ENCODE data around the gene SKIC2. TPM values are rescaled to one million over a fixed set of nuclear protein-coding genes. Genes with fewer than 3 reads are reported as not detected.
A peak's percentile ranks its signal among the peaks of the same experiment; 100 is the strongest.

Gene SKIC2
- total and polyA plus RNA-seq, 10 of the 15 experiments (the other 5 are each of a cell fraction or from before 2014, with no cell fraction given) = 3.3 to 79.2 (median 32.5) TPM

DNA sequence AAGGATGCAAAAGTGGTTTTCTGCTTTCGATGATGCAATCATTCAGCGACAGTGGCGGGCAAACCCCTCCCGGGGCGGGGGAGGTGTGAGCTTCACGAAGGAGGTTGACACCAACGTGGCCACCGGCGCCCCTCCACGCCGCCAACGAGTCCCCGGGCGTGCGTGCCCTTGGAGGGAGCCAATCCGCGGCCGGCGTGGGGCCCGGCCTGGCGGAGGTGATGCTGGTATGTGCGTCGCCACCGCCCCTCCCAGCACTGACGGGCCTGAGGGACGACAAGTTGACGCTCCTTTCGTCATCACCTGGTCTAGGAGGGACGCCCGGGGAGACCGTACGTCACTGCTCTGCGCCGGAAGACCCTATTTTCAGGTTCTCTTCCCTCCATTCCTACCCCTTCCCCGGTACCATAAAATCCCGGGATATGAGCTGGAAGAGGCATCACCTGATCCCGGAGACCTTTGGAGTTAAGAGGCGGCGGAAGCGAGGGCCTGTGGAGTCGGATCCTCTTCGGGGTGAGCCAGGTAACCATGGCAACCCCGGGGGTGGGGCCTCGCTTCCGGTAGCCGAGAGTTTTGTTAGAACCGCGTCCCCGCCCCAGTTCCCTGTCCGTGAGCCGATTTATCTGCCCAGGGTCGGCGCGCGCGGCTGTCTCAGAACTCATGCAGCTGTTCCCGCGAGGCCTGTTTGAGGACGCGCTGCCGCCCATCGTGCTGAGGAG is 13.2 kb downstream of the SKIC2 start, which contains the start of gene DXO (continued):
- TF ChIP-seq RCOR1 (conservative IDR thresholded peaks at IDR 0.05; ENCODE audit: low read depth, low read length) (no peak), RB1 (IDR thresholded peaks at IDR 0.05; ENCODE audit: borderline replicate concordance) (peak; percentile 84; the same call in 1 of the 2 replicates), SP1 (IDR thresholded peaks at IDR 0.05; ENCODE audit: low read depth, low read length) (peak; percentile 74), POLR2AphosphoS5 (IDR thresholded peaks at IDR 0.05; ENCODE audit: low read length) (peak; percentile 53; the same call in 1 of the 2 replicates), TCF3 (IDR thresholded peaks at IDR 0.05; ENCODE audit: borderline replicate concordance, insufficient read depth, low read depth, low read length) (0 out of 2 replicates have a peak, but pooled peaks have one; percentile 26), POLR2A (IDR thresholded peaks at IDR 0.05; ENCODE audit: low read depth, low read length) (peak; percentile 83), IKZF2 (IDR thresholded peaks at IDR 0.05) (peak; percentile 86 to 89), RAD21 (IDR thresholded peaks at IDR 0.05; ENCODE audit: insufficient read depth, low read depth, low read length) (no peak), ETV6 (conservative IDR thresholded peaks at IDR 0.05 in 1 of 2, IDR thresholded peaks at IDR 0.05 in 1 of 2; ENCODE audit: borderline replicate concordance in 1 of 2, low read depth in 1 of 2) (0 out of 4 replicates have a peak, but pooled peaks of 1 of the 2 experiments have one; percentile 14), GATAD2B (conservative IDR thresholded peaks at IDR 0.05; ENCODE audit: low read depth) (peak; percentile 20; the same call in 1 of the 2 replicates), ATF7 (IDR thresholded peaks at IDR 0.05; ENCODE audit: low read depth) (no peak; the same call in 1 of the 2 replicates), NBN (IDR thresholded peaks at IDR 0.05) (peak; percentile 100), TAF1 (IDR thresholded peaks at IDR 0.05; ENCODE audit: borderline replicate concordance, low read depth, low read length) (0 out of 2 replicates have a peak, but pooled peaks have one; percentile 30), ZNF207 (IDR thresholded peaks at IDR 0.05; ENCODE audit: borderline replicate concordance) (peak; percentile 70; the same call in 1 of the 2 replicates), ZBED1 (IDR thresholded peaks at IDR 0.05; ENCODE audit: borderline replicate concordance) (peak; percentile 17; the same call in 1 of the 2 replicates), HCFC1 (IDR thresholded peaks at IDR 0.05; ENCODE audit: low read length) (peak; percentile 65), CBX3 (IDR thresholded peaks at IDR 0.05; ENCODE audit: borderline replicate concordance, low read depth) (no peak), JUND (IDR thresholded peaks at IDR 0.05; ENCODE audit: low read depth, low read length) (no peak), HDAC6 (IDR thresholded peaks at IDR 0.05; ENCODE audit: unreplicated experiment) (no peak), ZNF24 (IDR thresholded peaks at IDR 0.05) (0 out of 2 replicates have a peak, but pooled peaks have one; percentile 11), PML (IDR thresholded peaks at IDR 0.05; ENCODE audit: low read length) (no peak)
- TF ChIP-seq, protein P1, sequence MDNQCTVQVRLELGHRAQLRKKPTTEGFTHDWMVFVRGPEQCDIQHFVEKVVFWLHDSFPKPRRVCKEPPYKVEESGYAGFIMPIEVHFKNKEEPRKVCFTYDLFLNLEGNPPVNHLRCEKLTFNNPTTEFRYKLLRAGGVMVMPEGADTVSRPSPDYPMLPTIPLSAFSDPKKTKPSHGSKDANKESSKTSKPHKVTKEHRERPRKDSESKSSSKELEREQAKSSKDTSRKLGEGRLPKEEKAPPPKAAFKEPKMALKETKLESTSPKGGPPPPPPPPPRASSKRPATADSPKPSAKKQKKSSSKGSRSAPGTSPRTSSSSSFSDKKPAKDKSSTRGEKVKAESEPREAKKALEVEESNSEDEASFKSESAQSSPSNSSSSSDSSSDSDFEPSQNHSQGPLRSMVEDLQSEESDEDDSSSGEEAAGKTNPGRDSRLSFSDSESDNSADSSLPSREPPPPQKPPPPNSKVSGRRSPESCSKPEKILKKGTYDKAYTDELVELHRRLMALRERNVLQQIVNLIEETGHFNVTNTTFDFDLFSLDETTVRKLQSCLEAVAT (IDR thresholded peaks at IDR 0.05) = no peak; the same call in none of the 2 replicates
- TF ChIP-seq, protein P2, sequence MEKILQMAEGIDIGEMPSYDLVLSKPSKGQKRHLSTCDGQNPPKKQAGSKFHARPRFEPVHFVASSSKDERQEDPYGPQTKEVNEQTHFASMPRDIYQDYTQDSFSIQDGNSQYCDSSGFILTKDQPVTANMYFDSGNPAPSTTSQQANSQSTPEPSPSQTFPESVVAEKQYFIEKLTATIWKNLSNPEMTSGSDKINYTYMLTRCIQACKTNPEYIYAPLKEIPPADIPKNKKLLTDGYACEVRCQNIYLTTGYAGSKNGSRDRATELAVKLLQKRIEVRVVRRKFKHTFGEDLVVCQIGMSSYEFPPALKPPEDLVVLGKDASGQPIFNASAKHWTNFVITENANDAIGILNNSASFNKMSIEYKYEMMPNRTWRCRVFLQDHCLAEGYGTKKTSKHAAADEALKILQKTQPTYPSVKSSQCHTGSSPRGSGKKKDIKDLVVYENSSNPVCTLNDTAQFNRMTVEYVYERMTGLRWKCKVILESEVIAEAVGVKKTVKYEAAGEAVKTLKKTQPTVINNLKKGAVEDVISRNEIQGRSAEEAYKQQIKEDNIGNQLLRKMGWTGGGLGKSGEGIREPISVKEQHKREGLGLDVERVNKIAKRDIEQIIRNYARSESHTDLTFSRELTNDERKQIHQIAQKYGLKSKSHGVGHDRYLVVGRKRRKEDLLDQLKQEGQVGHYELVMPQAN (conservative IDR thresholded peaks at IDR 0.05) = peak; percentile 93
- TF ChIP-seq, protein P3, sequence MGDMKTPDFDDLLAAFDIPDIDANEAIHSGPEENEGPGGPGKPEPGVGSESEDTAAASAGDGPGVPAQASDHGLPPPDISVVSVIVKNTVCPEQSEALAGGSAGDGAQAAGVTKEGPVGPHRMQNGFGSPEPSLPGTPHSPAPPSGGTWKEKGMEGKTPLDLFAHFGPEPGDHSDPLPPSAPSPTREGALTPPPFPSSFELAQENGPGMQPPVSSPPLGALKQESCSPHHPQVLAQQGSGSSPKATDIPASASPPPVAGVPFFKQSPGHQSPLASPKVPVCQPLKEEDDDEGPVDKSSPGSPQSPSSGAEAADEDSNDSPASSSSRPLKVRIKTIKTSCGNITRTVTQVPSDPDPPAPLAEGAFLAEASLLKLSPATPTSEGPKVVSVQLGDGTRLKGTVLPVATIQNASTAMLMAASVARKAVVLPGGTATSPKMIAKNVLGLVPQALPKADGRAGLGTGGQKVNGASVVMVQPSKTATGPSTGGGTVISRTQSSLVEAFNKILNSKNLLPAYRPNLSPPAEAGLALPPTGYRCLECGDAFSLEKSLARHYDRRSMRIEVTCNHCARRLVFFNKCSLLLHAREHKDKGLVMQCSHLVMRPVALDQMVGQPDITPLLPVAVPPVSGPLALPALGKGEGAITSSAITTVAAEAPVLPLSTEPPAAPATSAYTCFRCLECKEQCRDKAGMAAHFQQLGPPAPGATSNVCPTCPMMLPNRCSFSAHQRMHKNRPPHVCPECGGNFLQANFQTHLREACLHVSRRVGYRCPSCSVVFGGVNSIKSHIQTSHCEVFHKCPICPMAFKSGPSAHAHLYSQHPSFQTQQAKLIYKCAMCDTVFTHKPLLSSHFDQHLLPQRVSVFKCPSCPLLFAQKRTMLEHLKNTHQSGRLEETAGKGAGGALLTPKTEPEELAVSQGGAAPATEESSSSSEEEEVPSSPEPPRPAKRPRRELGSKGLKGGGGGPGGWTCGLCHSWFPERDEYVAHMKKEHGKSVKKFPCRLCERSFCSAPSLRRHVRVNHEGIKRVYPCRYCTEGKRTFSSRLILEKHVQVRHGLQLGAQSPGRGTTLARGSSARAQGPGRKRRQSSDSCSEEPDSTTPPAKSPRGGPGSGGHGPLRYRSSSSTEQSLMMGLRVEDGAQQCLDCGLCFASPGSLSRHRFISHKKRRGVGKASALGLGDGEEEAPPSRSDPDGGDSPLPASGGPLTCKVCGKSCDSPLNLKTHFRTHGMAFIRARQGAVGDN (IDR thresholded peaks at IDR 0.05) = peak; percentile 77

Data from GM12878 (cell line).